GM13977 (cell line): Measurements from ENCODE around the gene S100A10.

Source experiments
- DNase-seq: peaks from one replicate; pipeline ENCODE4 v3.0.0; 2012; ENCODE audit warnings: low spot score
- CTCF ChIP-seq: IDR thresholded peaks from 2 replicates; pipeline ENCODE4 v1.5.1; 2012; ENCODE audit warnings: mild to moderate bottlenecking, control low read depth; ENCODE audit not compliant: insufficient read depth; ENCODE audit errors: extremely low read depth, missing control alignments
- in situ Hi-C: fragments of 300-500 bp; cut with MboI; formaldehyde crosslinking; loops from one replicate; pipeline ENCODE4 v1.12.0; 2022; ENCODE audit warnings: low sequenced_read_pairs, low pct_unique_long_range_greater_than_20kb, mixed read lengths, inconsistent platforms; ENCODE audit not compliant: unreplicated experiment

The S100A10 gene

GRCh38 chr1:151948506-151948905, 45.2 kb downstream of the S100A10 start:
- TF ChIP-seq CTCF: no peak
- in situ Hi-C loops: no loop called here
- no peak for DNase-seq

- TF ChIP-seq CTCF: no peak
- in situ Hi-C loops: no loop called here
- no peak for DNase-seq
Observed at GRCh38 chr1:151947140-151947539, 46.5 kb downstream of the S100A10 start.

- TF ChIP-seq CTCF: no peak
- peak; percentile 20 for DNase-seq
- in situ Hi-C loops: no loop called here
Observed at GRCh38 chr1:151945725-151946722, 47.6 kb downstream of the S100A10 start.

- in situ Hi-C loops: no loop called here
Observed at GRCh38 chr1:151944857-151945575, 48.6 kb downstream of the S100A10 start.

GRCh38 chr1:151944126-151944856, 49.4 kb downstream of the S100A10 start:
- in situ Hi-C loops: no loop called here
- DNase-seq: no peak
- TF ChIP-seq CTCF: no peak

More at GRCh38 chr1:151944857-151945575, 48.6 kb downstream of the S100A10 start:
- no peak for TF ChIP-seq CTCF
- no peak for DNase-seq

GRCh38 chr1:151943591-151943990, 50.1 kb downstream of the S100A10 start:
- in situ Hi-C loops: no loop called here
- no peak for TF ChIP-seq CTCF
- DNase-seq: no peak
